Middle frontal gyrus (tissue), 1 donor: ENCODE data around the gene MAD2L2.

Experiments used
- DNase-seq: peaks from one replicate; pipeline ENCODE4 v3.0.0-alpha.2; 2015; ENCODE audit warnings: low spot score; ENCODE audit errors: extremely low spot score

MAD2L2 gene

DNA sequence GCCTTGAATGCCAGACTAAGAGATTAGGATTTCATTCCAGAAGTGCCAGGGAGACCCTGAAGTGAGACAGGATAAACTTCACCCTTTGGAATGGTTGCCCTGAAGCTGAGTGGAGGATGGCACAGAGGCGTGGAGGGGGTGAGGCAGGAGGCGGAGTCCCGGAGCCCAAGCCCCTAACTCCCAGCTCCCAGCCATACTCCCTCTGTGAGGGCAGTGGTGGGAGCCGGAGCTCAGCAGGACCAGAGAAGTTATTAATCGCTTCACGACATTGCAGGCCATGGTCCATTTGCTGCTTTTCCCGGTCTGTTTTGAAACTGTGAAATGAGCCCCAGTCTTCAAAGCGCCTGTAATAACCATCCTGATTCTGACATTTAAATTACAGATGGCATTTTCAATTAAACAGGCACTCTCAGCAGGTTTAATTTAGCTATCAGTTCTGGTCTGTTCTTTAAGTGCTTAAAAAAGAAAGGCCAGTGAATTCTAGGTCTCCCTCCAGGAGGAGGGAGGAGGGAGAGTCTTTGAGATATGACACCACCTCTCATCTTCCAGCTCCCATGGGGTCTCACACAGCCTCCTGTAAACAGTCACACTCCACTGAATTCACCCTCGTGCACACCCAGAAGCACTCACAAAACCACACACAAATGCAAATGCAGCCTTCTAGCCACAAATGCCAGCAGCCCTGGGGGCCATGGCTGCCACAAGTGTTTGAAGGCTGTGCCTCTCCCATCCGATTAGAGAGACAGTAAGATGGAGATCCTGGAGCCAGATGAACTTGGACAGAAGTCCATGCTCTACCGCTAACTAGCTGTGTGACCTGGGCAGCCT lies 46.4 kb downstream of the MAD2L2 start:
- no peak for DNase-seq

DNA sequence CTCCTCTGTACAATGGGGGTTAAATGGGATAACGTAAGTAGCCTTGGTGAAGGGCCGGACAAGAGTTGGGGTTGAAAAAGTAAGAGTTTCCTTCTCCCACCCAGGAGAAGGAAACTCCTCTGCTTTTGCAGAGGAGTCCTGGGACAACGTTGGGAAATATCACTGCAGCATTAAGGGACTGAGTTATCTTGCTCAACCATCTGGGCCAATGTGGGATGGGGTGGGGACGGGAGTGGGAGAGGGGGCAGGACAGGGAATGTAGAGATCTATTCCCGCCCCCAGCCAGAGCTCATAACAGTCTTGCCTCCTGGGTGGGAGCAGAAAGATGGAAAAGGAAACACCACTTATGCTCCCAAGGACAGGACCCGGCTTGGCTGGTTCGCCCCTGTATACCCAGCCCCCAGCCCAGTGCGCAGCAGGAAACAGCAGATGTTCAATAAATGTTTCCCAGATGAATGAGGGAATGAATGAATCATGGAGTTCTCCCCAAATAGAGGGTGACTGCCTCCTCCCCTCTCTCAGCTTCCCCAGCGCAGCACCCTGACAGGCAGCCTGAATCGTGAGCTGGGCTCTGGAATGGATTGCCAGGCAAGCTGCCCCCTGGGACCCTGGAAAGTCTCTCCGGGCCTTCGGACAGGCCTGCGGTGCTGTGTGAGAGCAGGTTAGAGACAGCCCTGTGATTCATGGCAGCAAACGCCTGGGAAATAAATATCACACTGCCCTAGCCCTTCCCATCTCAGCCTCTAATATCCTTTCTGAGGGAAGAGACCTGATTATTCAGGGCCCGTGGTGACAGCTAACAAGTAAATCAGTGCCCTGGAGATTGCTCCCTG lies 51.5 kb downstream of the MAD2L2 start:
- DNase-seq, result no peak

DNA sequence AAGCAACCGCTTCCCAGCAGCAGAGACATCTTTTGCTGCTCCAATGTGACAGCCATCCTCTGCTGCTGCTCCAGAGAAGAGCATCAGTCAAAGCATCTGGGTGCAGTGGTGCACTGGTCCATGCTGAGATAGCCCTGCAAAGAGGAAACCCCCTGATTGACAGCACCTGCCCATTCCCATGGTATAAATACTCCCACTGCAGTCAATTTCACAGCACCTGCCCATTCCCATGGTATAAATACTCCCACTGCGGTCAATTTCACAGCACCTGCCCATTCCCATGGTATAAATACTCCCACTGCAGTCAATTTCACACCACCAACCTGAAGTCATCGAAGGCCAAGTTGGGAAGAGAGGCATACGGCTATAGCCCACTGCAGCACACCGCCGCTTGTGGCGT lies 52.2 kb downstream of the MAD2L2 start:
- DNase-seq, result no peak

DNA sequence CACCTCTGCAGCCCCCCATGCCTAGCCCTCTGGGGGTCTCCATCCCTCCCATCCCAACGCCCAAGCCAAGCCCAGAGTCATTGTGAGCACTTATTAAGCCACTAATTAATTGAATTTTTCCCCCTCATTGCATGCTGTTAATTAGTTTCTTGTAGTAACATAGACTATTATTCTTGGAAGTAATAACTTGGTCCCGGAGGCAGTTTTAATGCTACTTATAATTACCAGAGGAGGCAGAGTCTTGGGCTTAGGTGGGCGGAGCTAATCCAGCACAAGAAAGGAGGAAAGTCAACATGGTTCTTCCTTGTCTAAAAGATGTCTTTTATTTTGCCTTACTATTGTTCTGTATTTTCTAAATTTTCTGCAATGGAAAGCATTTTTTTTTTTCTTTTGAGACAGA lies 54.4 kb downstream of the MAD2L2 start:
- DNase-seq, result no peak
